Epithelial cell of umbilical artery (primary cell): ENCODE data around the gene EEA1. TPM values are rescaled to one million over a fixed set of nuclear protein-coding genes. Genes with fewer than 3 reads are reported as not detected.

Source experiments
- total RNA-seq: library from RNA; depleted of rRNA; stranded (reverse); fragments of >200 nt; gene quantifications from 2 replicates; pipeline ENCODE4 v1.2.3, GENCODE V29; 2014

Gene EEA1
- 16.6 and 21.9 TPM in 2 replicates for total RNA-seq

DNA sequence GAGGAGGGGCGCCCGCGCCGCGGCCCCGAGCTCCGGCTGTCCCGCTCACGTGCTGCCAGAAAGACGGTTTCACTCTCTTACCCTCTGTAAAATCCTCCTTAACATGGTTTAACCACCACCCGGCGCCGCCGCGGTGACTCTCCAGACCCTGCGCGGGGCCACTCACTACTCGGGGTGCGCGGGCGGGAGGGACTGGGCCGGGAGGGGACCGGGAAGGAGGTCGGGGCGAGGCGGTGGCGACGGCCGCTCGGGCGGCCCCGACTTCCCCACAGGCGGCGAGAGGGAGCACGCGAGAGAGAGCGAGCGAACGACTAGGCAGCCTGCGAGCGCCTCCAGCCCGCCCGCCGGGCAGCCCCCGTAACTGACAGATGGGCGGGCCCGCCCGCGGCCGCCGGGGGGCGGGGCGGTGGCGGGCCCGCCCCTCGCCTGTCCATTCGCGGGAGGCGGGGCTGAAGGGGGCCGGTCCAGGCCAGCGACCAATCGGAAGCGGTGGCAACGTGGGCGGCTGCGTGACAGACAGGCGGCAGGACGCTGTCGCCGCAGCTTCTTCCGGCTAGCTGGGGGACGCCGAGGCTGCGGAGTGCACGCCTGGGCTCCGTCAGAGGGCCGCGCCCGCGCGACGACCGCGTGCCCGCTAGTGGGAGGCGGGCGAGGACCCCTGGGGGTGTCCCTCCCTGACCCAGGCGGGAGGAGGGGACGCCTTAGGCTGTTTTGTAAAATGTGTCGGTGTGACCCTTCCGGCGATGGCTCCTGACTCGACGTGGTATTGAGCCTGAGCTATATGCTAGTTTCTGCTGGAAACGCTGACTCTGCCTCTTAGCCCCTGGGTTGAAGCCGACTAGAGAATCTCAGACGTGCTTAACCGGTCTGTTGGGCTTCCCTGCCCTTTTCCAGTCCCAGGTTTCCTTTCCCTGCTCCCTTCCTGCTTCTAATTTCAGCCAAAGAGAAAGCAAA lies at the start of gene EEA1:
Gene EEA1, minus strand, starts transcription at position 334 of the 954 bp plus-strand sequence. Its CDS starts 229 bp downstream, at position 105.

Other genes starting within 250 kb of the EEA1 start
- not detected in 2 replicates for gene PLEKHG7, start 226.3 kb downstream of the EEA1 start, total RNA-seq